Effector memory CD8-positive, alpha-beta T cell (primary cell): Measurements from ENCODE around the gene GTF2E1.

Source experiments
- ATAC-seq: fragments of 150-1000 bp; cut with Tn5 transposase; replicated peaks from 2 replicates; pipeline ENCODE4 v1.10.0; 2021; ENCODE audit warnings: mild to moderate bottlenecking, moderate library complexity
- DNase-seq, 3 experiments: peaks; one replicate each; pipeline ENCODE4 v3.0.0; 2021
- H3K27ac Mint-ChIP-seq, 2 donors: one replicate each; pipeline ENCODE4 v1.8.0; 2022; ENCODE audit warnings: mild to moderate bottlenecking in 2 of 2, mixed read lengths in 2 of 2, moderate library complexity in 2 of 2
- H3K27me3 Mint-ChIP-seq, 2 donors: one replicate each; pipeline ENCODE4 v1.8.0; 2022; ENCODE audit warnings: mixed read lengths in 2 of 2
- H3K36me3 Mint-ChIP-seq: one replicate; pipeline ENCODE4 v1.8.0; 2022; ENCODE audit warnings: mild to moderate bottlenecking, moderate library complexity, mixed read lengths; ENCODE audit not compliant: insufficient read depth
- H3K4me1 Mint-ChIP-seq, 2 donors: one replicate each; pipeline ENCODE4 v1.8.0; 2022; ENCODE audit warnings: low read depth in 2 of 2, mixed read lengths in 2 of 2
- H3K4me3 Mint-ChIP-seq, 2 donors: one replicate each; pipeline ENCODE4 v1.8.0; 2022; ENCODE audit warnings: mild to moderate bottlenecking in 2 of 2, mixed read lengths in 2 of 2, moderate library complexity in 2 of 2
- H3K9me3 Mint-ChIP-seq, 2 donors: one replicate each; pipeline ENCODE4 v1.8.0; 2022; ENCODE audit warnings: mixed read lengths in 2 of 2

The GTF2E1 gene

DNA sequence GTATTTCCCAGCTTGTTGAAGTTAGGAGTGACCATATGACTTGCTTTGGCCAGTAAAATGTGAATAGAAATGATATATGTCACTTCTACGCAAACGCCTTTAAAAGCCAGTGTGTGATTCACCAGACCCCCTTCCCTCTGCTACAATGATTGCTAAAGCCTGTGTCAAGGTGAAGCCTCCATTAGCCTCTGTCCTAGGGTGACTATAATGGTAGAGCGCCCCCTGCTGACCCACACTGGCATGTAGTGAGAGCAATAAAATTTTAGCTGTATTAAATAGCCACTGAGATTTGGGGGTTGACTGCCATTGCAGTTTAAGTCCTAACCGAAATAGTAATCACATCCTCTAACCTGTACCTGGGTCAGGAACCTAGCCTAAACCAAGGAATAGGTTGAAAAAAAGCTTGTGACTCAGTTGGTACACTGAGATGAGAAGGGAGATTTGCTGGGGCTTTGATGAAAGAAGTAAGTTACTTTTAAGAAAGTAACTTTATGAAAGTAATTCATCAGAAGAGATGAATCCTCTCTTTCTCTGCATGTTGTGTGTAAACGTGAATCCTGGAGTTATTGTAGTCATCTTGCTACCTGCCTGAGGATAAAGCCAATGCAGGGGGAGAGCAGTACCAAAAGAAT is 52.6 kb downstream of the GTF2E1 start:
- DNase-seq (peak; percentile 76 to 81 (median 80)), ATAC-seq (peak; percentile 99)
- Mint-ChIP-seq H3K4me3 (no peak overlapping the region), H3K27me3 (peaks cover 0 to 11% of the 10 kb centered on the region in 2 donors), H3K36me3 (no peaks in the 10 kb centered on the region), H3K9me3 (no peaks in the 10 kb centered on the region), H3K27ac (no peak overlapping the region), H3K4me1 (no peaks in the 10 kb centered on the region)

DNA sequence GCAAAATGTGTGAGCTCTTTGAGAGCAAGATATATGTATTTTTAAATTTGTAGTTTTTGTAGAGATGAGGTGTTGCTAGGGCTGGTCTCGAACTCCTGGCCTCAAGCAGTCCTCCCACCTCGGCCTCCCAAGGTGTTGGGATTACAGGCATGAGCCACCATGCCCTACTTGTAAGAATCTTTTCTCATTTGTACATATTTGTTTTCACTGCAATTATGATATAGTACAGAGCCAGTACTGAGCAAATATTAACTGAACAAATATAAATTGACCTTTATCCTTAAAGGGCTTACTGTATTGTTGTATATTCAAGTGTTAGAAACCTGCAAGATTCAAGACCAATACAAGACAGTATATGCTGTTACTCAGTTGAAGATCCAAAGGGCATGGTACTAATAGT is 53.4 kb downstream of the GTF2E1 start:
- H3K4me3 Mint-ChIP-seq: no peak overlapping the region
- H3K9me3 Mint-ChIP-seq: no peaks in the 10 kb centered on the region
- H3K36me3 Mint-ChIP-seq: no peaks in the 10 kb centered on the region
- H3K27me3 Mint-ChIP-seq: peaks cover 0 to 11% of the 10 kb centered on the region in 2 donors
- DNase-seq (no peak), ATAC-seq (no peak)
- H3K27ac Mint-ChIP-seq: no peak overlapping the region
- H3K4me1 Mint-ChIP-seq: no peaks in the 10 kb centered on the region

GRCh38 chr3:120796976-120797375 is 54.4 kb downstream of the GTF2E1 start:
- Mint-ChIP-seq H3K9me3 (no peaks in the 10 kb centered on the region), H3K4me3 (no peak overlapping the region), H3K36me3 (no peaks in the 10 kb centered on the region), H3K4me1 (no peaks in the 10 kb centered on the region), H3K27me3 (peaks cover 9 to 11% of the 10 kb centered on the region in 2 donors), H3K27ac (no peak overlapping the region)
- ATAC-seq (no peak), DNase-seq (no peak)

- no peak overlapping the region for H3K4me3 Mint-ChIP-seq
- no peaks in the 10 kb centered on the region for H3K9me3 Mint-ChIP-seq
- no peak for DNase-seq
- H3K27me3 Mint-ChIP-seq: peaks cover 11 to 12% of the 10 kb centered on the region in 2 donors
- ATAC-seq: no peak
- no peaks in the 10 kb centered on the region for H3K36me3 Mint-ChIP-seq
- H3K4me1 Mint-ChIP-seq: no peaks in the 10 kb centered on the region
- H3K27ac Mint-ChIP-seq: no peak overlapping the region
Measured at GRCh38 chr3:120797857-120798256, 55.3 kb downstream of the GTF2E1 start.

DNA sequence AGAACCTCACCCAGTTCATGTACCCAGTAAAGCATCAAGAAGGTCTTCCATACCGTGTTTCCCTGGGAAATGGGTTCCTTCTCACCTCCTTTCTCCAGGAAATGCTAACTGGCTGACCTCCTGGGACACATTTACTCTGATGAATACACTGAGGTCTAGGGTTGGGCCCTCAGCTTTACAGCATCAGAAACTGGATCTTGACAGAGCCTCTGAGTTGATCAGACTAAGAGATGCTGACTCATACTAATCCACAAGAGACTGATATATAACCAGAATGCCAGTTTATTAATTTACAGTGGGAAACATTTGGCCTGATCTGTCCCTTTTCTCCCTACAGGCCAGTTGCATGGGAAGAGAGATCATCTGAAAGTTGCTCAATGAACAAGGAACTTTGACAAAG is 55.8 kb downstream of the GTF2E1 start:
- no peaks in the 10 kb centered on the region for H3K9me3 Mint-ChIP-seq
- H3K4me1 Mint-ChIP-seq: no peaks in the 10 kb centered on the region
- H3K4me3 Mint-ChIP-seq: no peak overlapping the region
- H3K27me3 Mint-ChIP-seq: peaks cover 11 to 12% of the 10 kb centered on the region in 2 donors
- DNase-seq: no peak
- ATAC-seq: no peak
- no peaks in the 10 kb centered on the region for H3K36me3 Mint-ChIP-seq
- no peak overlapping the region for H3K27ac Mint-ChIP-seq

- Mint-ChIP-seq H3K27ac (no peak overlapping the region), H3K9me3 (no peaks in the 10 kb centered on the region), H3K36me3 (no peaks in the 10 kb centered on the region), H3K27me3 (peaks cover 12 to 22% of the 10 kb centered on the region in 2 donors), H3K4me1 (no peaks in the 10 kb centered on the region), H3K4me3 (no peak overlapping the region)
- DNase-seq: no peak
- no peak for ATAC-seq
Measured at GRCh38 chr3:120800625-120801024, 58.1 kb downstream of the GTF2E1 start.

DNA sequence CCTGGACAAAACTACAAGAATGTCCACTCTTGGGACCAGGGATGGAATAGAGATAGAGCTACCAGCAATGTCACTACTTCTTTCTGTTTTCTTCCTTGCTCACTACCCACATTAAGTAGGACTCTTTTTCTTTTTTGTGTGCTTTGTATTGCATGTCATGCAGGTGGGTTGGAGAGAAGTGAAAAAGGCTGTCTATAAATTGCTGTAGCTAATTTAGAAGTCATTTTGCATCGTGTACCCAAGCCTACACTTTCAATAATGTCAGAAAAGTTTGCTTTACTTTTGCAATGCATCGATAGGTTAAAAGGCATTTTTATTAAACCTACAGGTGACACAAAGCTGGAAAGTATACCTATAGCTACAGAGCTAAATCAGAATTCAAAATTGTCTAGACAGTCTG is 58.9 kb downstream of the GTF2E1 start:
- Mint-ChIP-seq H3K36me3 (no peaks in the 10 kb centered on the region), H3K27ac (no peak overlapping the region), H3K27me3 (peaks cover 17 to 22% of the 10 kb centered on the region in 2 donors), H3K9me3 (no peaks in the 10 kb centered on the region), H3K4me1 (no peaks in the 10 kb centered on the region), H3K4me3 (no peak overlapping the region)
- ATAC-seq: no peak
- no peak for DNase-seq

- no peak for ATAC-seq
- no peaks in the 10 kb centered on the region for H3K4me1 Mint-ChIP-seq
Measured at GRCh38 chr3:120802916-120803315, 60.4 kb downstream of the GTF2E1 start.

GRCh38 chr3:120816728-120817127 is 74.2 kb downstream of the GTF2E1 start:
- DNase-seq (no peak), ATAC-seq (no peak)
- no peak overlapping the region for H3K4me3 Mint-ChIP-seq
- no peaks in the 10 kb centered on the region for H3K9me3 Mint-ChIP-seq
- H3K27ac Mint-ChIP-seq: no peak overlapping the region
- H3K36me3 Mint-ChIP-seq: no peaks in the 10 kb centered on the region
- H3K27me3 Mint-ChIP-seq: peaks cover 35 to 41% of the 10 kb centered on the region in 2 donors
- H3K4me1 Mint-ChIP-seq: no peaks in the 10 kb centered on the region

More at GRCh38 chr3:120802916-120803315, 60.4 kb downstream of the GTF2E1 start:
- Mint-ChIP-seq H3K4me3 (no peak overlapping the region), H3K36me3 (no peaks in the 10 kb centered on the region), H3K9me3 (no peaks in the 10 kb centered on the region), H3K27me3 (peaks cover 12 to 22% of the 10 kb centered on the region in 2 donors), H3K27ac (no peak overlapping the region)
- DNase-seq: no peak

DNA sequence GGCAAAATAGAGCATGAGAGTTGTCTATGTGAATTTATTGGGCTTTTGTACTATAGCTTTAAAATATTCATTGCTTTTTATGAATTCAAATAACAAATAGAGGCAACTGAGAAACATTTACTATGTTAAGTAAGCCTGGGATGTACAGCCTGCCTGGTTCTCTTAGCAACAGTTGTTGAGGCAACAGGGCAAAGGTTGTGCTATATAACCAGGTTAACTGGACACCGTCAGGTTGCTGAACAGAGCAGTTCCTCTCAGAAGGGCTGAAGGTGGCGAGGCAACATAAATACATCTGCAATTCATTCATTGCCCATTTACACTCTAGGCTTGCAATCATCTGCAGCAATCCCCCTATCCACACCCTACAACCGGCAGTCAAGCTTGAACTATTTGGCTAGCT is 78.2 kb downstream of the GTF2E1 start:
- Mint-ChIP-seq H3K36me3 (no peaks in the 10 kb centered on the region), H3K27ac (no peak overlapping the region), H3K4me3 (no peak overlapping the region), H3K9me3 (no peaks in the 10 kb centered on the region), H3K27me3 (peaks cover 25 to 30% of the 10 kb centered on the region in 2 donors), H3K4me1 (peaks cover 0 to 2% of the 10 kb centered on the region in 2 donors)
- ATAC-seq (no peak), DNase-seq (no peak)

DNA sequence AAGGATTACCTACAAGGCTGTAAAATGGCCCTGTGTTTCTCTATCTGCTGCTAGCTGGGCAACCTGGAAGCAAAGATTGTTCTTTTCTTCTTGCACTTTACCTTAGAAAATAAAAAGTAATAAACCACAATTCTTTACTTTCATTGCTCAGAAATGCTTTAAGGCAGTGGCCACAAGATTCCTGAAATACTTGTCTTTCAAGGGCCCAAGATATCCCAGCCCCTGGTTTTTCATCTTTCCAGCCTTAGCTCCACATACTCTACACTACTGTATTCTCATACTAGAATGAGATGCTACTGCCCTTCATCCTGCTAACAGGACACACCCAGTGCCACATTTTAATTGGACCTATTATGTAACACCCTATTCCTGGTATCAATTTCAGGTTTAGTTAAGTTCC is 78.9 kb downstream of the GTF2E1 start:
- H3K36me3 Mint-ChIP-seq: no peaks in the 10 kb centered on the region
- ATAC-seq (no peak), DNase-seq (no peak)
- no peaks in the 10 kb centered on the region for H3K9me3 Mint-ChIP-seq
- H3K4me3 Mint-ChIP-seq: no peak overlapping the region
- H3K27ac Mint-ChIP-seq: no peak overlapping the region
- H3K4me1 Mint-ChIP-seq: peaks cover 0 to 2% of the 10 kb centered on the region in 2 donors
- peaks cover 22 to 36% of the 10 kb centered on the region in 2 donors for H3K27me3 Mint-ChIP-seq

DNA sequence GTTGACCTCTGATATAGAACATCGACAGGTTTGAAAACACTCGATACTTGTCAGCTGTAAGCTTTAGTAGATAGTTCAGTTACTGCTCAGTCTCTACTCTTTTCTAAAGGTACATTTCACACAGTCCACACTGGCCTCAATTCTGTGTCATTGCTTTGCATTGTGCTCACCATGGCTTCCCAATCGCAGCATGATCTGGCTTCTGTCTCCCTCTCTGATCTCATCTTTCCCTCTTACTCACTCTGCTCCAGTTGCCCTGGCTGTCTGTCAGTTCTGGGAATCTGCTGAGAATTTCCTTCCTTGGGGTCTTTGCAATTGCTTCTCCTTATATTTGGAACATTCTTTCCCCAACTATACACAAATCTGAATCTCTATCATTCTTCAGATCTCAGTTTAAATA is 80.6 kb downstream of the GTF2E1 start:
- H3K4me1 Mint-ChIP-seq: peaks cover 0 to 2% of the 10 kb centered on the region in 2 donors
- DNase-seq: no peak
- H3K9me3 Mint-ChIP-seq: no peaks in the 10 kb centered on the region
- ATAC-seq: no peak
- H3K27ac Mint-ChIP-seq: no peak overlapping the region
- H3K27me3 Mint-ChIP-seq: peaks cover 16 to 34% of the 10 kb centered on the region in 2 donors
- H3K36me3 Mint-ChIP-seq: no peaks in the 10 kb centered on the region
- no peak overlapping the region for H3K4me3 Mint-ChIP-seq

- DNase-seq (no peak), ATAC-seq (no peak)
- H3K4me1 Mint-ChIP-seq: peaks cover 0 to 2% of the 10 kb centered on the region in 2 donors
- no peaks in the 10 kb centered on the region for H3K36me3 Mint-ChIP-seq
- no peak overlapping the region for H3K27ac Mint-ChIP-seq
- H3K4me3 Mint-ChIP-seq: no peak overlapping the region
- H3K9me3 Mint-ChIP-seq: no peaks in the 10 kb centered on the region
- H3K27me3 Mint-ChIP-seq: peaks cover 20 to 21% of the 10 kb centered on the region in 2 donors
Measured at GRCh38 chr3:120824613-120825012, 82.1 kb downstream of the GTF2E1 start.

GRCh38 chr3:120828796-120829195 is 86.3 kb downstream of the GTF2E1 start:
- DNase-seq (no peak), ATAC-seq (no peak)
- peaks cover 23 to 28% of the 10 kb centered on the region in 2 donors for H3K27me3 Mint-ChIP-seq
- H3K27ac Mint-ChIP-seq: no peak overlapping the region
- H3K9me3 Mint-ChIP-seq: no peaks in the 10 kb centered on the region
- peaks cover 0 to 2% of the 10 kb centered on the region in 2 donors for H3K4me1 Mint-ChIP-seq
- H3K36me3 Mint-ChIP-seq: peaks cover 3% of the 10 kb centered on the region
- no peak overlapping the region for H3K4me3 Mint-ChIP-seq
